CD4-positive, alpha-beta T cell treated with Interleukin-10 for 1 hour (primary cell): Measurements from ENCODE around the gene CLEC1A.

Source experiments
- DNase-seq: peaks from one replicate; pipeline ENCODE4 v3.0.0-alpha.2; 2020

CLEC1A gene

DNA sequence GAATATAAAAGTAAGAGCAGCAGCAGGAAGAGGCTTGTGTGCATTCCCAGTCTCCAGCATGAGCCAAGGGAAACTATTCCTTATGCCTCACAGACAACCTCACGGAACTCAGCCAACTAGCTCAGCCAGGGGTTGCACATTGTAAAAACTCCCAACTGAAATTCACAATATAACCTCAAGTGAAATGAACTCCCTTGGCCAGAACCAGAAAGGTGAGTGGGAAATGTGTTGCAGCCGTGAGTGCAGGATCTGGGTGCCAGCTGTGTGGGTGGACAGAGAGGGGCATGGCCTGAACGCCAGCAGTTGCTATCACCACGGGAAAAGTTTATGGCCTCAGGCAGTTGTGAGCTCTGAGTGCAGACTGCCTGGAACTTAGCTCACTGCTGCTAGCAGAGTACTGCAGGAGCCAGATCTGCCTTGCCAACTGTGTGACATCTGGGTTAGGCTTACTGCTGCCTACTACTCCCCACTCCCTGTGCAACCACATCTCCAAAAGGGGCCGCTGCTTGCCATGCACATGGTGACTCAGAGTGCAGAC, 2.3 kb upstream of the CLEC1A start:
- no peak for DNase-seq

DNA sequence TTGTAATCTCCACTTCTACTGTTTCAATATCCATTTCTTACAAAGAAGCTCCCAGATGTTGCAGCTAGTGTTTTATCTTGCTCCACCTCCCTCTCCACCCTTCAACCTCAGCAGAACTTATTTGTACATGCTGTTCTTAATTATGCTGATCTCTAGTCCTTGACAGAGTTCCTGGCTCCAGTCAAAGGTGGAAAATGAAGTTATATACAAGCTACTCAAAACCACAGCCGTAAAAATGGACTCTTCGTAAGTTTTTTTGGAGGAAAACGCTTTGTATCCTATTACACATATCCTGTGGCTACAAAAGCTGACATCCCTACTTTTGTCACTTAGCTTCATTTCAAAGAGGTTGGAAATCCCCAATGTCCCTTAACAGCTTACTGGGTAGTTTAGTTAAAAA, 1.3 kb downstream of the CLEC1A start:
- DNase-seq = no peak

DNA sequence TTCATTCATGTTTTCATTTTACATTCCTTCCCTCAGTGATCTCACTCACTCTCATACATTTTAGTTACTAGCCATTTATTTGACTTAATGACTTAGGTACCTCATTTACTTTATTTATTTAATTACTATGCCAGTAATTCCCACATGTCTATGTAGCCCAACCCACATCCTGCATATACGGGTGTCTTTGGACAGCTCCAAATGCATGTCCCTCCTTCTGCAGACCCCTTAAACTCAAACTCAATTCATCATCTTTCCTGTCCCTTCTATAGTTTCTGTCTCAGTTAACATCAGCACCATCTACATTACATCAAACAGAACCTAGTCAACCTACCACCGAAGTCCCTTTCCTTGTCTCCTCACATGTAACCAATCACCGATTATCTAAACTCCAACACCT, 2.8 kb downstream of the CLEC1A start:
- DNase-seq = no peak

DNA sequence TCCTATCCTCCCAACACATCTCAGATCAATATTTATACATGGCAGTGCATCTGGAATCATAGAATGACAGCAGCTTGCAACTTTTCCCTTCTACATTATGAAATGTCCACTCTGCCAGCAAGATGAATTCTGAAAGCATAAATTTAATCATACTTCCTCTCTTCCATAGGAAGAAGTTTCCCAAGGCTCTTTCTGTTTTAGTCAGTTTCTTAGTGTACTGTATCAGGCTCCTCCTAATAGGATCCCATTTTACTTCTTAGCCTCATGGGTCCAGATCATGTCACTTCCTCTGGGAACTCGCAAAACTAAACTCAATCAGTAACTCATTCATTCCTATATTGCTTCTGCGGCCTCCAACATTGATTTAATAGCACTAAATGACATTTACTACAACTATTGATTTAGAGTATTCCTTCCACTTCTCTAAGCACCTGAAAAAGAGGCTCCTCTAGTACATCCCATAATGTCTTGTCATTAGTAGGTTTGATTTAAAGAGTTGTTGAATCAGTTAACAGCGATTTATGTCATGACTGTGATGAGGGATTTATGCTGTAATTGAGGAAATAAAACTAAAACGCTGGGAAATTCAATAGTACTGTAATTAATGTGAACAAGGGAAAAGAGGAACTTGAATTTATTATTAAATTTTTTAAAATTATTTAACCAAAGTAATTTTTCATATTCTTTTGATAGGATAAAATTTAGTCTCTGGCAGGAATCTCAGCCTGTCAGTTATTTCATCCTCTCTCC, 4.0 kb downstream of the CLEC1A start:
- no peak for DNase-seq

DNA sequence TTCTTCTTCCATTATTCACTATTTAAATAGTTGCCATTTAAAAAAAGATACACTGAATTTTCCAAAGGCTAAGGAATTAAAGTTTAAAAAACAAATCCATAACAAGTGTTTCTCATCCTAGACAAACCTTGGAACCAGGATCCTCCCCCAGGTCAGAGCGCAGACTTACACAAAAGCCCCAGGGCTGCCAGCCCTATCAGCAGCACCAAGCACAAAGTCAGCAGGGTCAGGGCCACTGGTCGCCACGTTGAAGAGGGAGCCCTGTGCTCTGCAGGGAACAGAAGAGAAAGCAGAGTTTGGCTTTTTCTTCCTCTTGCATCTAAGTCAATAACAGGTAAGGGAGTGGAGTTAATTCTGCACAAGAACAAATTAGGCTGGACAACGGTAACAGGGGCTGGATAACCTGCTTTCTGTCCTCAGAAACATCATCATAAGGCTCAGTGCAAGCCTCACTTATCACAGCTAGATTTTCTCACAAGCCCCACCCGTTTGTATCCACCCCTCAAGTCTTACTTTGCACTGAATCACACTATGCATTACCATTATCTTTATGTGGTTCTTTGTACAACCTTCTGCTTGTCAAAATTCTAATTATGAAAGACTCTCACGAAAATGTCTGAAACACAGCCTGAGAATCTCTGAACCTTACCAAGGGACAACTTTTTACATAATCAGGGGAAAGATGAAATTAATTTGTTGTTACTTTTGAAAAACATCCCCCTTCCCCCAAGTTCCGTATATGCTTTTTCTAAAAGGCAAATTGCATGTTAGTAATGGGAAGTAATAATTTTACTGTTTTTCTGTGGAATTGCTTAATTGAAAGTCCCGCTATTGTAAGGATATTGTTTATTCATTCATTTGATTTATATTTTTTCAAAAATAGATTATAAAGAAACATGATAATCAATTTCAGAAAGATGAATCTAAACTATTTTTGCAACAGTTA, 9.6 kb downstream of the CLEC1A start:
- DNase-seq = no peak

DNA sequence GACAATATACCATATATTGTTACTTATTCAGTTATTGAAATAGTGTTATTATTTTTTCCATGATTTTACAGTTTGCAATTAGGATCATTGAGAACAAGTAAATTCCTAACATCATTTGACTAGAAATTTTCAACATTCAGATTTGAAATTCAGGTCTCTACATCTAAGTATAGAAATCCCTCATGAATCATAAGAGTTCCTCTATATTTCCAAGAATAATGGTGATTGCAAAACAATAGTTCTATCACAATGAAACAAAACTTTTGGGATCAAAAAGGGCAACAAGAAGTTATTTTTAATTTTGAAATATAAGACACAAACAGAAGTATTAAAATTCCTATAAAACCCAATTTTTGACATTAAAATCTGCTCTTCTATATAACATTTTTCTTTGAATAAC, 10.8 kb downstream of the CLEC1A start:
- DNase-seq = no peak

DNA sequence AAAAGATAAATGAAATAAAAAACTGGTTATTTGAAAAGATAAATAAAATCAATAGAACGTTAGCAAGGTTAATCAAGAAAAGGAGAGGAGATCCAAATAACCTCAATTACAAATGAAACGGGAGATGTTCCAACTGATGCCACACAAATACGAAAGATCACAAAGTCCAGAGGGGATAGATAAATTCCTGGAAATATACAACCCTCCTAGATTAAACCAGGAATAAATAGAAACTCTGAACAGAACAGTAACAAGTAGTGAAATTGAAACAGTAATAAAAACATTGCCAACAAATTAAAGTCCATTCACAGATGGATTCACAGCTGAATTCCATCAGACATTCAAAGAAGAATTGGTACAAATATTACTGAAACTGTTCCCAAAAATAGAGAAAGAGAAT, 12.4 kb downstream of the CLEC1A start:
- no peak for DNase-seq

DNA sequence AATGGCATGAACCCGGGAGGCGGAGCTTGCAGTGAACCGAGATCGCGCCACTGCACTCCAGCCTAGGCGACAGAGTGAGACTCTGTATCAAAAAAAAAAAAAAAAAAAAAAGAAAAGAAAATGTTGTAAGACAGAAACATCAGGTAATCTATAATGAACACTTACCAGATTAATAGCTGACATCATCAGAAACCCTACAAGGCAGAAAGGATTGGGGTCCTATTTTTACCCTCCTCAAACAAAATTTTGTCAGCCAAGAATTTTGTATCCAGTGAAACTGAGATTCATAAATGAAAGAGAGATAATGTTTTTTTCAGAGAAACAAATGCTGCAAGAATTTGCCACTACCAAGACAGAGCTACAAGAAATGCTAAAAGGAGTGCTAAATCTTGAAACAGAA, 14.1 kb downstream of the CLEC1A start:
- no peak for DNase-seq

DNA sequence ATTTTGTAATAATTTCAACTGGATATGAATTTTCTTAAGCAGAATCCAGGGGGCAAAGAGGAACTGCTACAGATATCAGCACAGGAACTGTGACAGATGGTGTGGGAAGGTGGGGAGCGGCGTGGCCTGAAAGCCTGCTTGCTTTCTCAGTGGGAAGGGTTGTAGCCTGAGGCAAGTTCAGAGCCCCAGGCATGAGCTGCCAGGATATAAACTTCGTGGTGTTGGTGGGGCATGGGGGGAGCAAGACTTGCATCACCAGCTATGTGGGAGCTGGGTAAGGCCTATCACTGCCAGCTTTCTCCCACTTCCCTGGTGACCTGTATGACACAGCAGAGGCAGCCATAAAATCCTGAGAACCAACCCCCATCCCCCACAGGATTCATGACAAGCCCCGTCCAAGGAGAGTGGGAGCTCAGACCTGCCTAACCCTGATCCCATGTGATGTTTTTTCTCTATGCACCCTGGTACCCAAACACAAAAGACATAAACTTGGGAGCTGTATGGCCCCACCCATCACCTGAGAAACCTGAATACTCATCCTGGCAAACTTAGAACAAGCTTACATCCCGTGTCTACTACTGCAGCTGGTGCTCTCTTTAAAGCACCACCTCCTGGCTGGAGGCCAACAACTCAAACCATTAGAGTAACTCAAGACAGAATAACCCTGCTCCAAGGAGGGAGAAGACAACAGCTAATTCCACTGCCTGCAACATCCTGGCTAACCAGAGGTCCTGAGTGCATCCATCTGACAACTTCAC, 16.5 kb downstream of the CLEC1A start:
- no peak for DNase-seq

DNA sequence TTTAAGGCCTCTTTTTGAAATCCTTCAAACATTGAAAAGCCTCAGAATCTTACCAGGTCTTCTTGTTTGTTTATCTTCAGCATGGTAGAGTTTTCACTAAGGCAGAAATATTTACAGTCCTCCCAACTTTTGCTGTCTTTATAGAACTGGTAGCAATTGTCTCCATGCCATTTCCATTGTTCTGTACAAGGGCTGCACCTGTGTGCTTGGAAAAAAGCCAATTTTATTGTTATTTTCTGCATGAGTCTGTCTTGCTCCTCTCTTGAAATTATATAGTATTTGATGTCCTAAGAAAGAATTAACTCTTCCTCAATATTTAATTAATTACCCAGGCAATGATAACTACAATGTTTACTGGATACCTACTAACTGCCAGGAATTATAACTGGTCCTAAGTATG, 23.3 kb downstream of the CLEC1A start:
- no peak for DNase-seq

DNA sequence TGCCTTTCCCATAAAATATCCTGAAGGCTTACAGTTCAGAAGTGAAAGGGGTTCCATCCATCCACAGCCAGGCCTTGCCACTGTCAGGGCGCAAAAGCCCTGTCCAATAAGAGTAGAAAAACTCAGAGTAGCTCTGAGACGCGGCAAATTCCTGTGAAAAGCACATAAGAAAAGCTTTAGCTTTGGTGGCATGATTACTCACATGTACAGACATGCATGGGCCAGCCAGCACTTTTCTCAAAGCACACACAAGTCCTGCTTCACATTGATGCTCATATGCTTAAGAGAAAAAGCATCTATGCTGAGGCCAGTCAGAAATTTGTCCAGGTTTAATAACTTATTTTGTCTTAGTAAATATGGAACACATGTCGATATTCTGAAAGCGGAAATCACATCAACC, 25.5 kb downstream of the CLEC1A start:
- DNase-seq = no peak

DNA sequence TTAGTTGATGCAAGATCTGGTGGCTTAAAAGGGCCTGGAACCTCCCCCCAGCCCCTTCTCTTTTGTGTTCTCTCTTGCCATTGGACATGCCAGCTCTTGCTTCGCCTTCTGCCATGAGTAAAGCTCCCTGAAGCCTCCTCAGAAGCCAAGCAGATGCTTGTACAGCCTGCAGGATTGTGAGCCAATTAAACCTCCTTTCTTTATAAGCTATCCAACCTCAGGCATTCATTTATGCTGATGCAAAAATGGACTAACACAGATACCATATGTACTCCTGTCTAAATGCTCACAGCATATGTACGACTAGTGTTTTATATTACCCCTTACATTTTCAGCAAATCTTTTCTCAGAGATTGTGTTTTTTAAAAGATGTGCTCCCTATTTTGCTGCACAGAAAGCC, 26.7 kb downstream of the CLEC1A start:
- DNase-seq = no peak

DNA sequence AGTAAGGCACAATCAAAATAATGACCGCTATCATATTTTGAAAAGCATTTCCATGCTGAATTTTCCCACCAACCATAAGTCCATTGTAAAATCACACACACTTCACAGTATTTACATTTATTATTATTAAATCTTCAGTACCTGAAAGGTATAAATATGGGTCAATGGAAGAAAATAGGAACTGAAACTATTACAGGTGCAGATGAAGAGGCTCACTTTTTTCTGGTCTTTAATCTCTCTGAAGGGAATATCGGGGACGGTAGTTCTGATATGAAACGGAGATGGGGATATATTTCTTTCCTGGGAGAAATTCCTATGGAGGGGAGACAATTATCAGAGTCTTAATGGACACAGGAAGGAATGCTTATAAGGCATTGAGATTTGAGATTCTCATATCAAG, 28.4 kb downstream of the CLEC1A start:
- no peak for DNase-seq

DNA sequence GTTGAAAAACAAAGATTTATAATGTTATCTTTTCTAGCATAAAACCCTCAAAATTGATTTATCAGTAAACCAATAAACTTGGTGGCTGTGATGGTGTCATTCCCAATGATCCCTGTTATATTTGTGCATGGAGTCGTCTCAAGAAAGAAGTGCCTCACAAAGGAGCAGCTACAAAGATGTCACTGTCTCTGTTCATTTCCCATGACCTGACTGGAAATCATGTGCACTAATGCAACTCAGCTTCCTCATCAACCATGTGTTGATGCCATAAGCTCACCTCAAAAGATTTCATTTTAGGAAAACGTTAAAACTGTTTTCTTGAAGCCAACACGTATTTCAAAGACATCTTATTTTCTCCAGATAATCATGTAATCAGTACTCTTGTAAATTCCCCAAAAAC, 28.8 kb downstream of the CLEC1A start:
- DNase-seq = no peak

DNA sequence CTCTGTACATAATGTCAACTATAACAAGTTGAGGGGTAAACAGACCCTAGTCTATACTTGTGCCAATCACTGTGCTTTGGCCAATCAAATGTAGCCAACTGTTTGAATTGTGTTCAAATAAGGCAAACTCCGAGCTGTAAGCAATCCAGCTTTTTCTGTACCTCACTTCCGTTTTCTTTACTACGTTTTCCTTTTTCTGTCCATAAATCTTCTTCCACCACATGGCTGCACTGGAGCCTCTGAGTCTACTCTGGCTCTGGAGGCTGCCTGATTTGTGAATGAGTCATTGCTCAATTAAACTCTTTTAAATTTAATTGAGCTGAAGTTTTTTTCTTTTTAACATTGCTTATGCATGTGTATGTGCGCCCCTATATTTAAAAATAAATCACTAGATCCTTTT, 29.7 kb downstream of the CLEC1A start:
- no peak for DNase-seq

DNA sequence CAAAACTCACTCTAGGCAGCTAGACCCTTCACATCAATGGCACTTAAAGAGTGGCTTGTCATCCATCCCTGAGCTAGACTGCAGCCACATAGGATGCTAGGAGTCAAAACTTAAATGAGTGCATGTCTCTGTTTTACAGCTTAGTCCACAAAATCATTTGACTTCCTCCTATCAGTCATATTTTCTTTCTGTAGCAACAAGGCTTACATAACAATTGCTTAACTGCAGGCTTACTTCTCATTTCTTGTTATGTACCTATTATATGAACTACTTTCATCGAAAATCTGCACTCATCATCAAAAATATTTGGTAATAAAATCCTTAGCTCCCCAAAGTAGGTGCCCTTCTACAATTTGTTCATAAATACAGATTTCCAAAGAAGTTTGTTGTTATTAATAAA, 30.1 kb downstream of the CLEC1A start:
- peak; percentile 4 for DNase-seq

DNA sequence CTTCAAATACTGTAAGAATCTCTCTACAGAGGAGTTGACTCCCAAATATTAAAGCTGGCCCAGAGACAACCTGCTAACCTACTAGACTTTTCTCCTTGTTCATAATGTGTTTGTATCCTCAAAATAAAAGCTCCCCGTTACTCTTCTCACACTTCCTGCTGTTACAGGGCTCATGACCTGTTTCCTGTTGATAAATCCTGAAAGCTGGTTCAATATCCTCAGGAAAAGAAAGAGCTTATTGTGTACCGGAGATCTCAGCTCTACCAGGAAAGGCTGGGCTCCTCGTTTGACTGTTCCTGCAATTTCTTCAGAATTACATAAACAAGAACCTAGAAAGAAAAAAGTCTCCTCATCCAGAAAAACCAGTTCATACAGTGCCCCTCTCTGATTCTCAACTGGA, 30.8 kb downstream of the CLEC1A start:
- no peak for DNase-seq

DNA sequence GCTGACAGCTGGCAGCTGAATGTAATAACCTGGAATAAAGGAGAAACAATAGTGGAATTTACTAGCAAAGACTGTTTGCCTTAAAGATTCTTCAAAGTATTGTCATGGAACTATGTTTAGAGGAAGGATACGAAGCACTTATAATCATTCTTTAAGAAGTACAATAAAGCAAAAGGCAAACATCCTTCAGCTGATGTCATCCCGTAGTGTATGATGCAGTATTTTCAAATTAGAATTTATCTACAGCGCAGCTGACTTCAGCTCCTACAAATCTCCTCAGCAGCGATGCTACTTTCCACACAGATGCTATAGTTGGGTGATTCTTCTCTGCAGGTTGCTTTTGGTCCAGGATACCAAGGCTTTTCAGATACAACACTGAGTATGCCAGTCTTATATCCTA, 31.5 kb downstream of the CLEC1A start:
- no peak for DNase-seq

DNA sequence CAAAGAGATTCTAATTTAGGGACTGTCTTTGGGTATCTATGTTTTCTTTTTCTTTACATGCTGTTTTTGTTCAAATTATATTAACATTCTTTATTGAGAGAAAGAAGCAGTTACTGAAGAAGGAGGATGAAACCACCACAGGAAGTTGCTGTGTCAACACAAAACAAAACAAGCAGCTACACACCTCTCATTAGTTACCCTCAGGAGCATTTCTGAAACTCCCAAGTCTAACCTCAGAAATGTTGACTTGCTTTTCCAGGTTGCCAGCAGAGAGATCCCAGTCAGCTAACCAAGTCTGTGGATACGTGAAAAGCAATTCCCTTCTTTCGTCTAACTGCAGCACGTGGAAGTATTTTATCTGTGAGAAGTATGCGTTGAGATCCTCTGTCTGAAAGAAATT, 33.5 kb downstream of the CLEC1A start:
- no peak for DNase-seq

DNA sequence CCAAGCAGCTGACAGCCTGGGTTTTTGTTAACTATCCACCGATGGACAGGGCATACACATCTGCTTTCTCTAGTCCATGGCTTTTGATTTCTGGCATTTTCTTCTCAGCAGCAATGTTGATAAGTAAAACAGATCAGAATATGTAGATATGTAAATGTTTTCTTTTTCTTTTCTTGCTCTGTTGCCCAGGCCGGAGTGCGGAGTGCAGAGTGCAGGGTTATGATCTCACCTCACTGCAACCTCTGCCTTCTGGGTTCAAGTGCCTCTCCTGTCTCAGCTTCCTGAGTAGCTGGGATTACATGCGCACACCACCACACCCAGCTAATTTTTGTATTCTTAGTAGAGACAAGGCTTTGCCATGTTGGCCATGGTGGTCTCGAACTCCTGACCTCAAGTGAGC, 40.4 kb downstream of the CLEC1A start:
- no peak for DNase-seq

DNA sequence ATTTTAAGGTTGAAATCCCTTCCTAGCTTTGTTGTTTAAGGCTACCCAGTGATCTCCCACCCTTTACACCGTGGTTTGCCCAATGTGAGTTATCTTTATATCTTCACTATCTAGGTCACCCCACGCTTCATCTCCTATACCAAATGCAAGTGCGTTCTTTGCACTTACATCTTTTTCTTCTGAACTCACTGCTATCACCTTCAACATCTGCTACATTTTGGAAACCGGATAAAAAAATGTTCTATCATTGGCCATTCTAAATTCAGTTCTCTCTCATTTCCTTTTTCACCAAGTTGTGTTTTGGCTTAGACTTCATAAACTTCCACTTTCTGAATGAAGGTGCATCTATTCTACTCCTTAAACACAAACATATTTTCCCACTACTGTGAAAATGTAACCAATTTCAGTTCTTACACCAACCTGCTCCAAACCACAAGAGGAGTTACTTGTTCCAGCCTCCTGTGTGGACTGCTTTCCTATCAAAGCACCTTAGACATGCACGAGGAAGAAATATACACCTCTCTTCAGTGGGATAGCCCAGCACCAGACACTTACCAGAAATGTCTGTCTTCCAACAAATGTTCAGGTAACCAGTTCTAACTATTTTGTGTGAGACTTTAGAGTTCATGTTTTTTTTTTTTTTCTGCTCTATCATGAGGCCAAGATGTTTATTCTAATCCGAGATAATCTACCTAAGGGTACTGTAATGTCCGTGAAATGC, 46.4 kb downstream of the CLEC1A start:
- DNase-seq = no peak

DNA sequence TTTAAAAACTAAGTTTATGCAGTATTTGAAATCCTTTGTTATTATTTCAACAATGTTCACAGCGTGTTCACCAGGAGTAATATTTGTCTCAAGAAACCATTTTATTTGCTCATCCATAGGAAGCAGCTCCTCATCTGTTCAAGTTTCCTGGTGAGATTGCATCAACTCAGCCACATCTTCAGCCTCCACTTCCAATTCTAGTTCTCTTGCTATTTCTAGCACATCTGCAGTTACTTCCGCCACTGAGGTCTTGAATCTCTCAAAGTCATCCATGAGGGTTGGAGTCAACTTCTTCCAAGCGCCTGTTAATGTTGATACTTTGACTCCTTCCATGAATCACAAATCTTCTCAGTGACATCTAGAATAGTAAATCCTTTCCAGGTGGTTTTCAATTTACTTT, 50.3 kb downstream of the CLEC1A start:
- DNase-seq = no peak

DNA sequence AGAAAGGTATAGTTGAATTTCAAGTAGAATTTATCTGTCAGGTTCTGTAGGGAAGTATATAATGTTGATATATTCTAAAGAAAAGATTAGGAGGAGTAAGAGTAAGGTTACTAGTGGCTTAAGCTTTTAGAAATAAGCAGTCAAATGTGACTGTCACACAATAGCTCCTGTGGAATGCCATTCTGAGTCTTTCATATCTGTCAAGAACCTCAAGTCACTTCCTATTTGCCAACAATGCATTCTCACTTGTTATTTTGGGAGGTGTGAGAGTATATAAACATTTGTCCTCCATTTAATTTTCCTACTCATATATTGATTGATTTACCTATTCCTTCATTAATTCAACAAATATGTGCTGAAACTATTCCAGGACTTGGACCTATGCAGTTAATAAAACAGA, 56.6 kb downstream of the CLEC1A start:
- DNase-seq = no peak
